HepG2 (cell line): Measurements from ENCODE around the gene NCF2. TPM values are rescaled to one million over a fixed set of nuclear protein-coding genes. Genes with fewer than 3 reads are reported as not detected.

ENCODE experiments used
- ATAC-seq: fragments of 200-7000 bp; cut with Tn5 transposase; 3 replicates; pipeline ENCODE4 v1.9.1; 2020; ENCODE audit warnings: mild to moderate bottlenecking, moderate library complexity
- BruUV-seq: library from RNA; stranded (reverse); fragments of 400-500 nt; replicated peaks from 2 replicates; lab custom pipeline; 2021; lab: Mats Ljungman, UMichigan
- CTCF ChIA-PET: fragments of 300-600 bp; formaldehyde crosslinking; extraction: SDS; loops from one replicate; lab custom pipeline; 2021; ENCODE audit warnings: low total read pairs, inconsistent platforms, low intra/inter-chr PET ratio; lab: Yijun Ruan, JAX
- POLR2A ChIA-PET: fragments of 350-600 bp; sonication (Branson Sonifier 250); formaldehyde crosslinking; loops from one replicate; lab custom pipeline; 2020; ENCODE audit warnings: antibody characterized with exemption, inconsistent platforms; lab: Yijun Ruan, JAX
- DNase-seq: peaks from one replicate; pipeline ENCODE4 v3.0.0-alpha.2; 2015; ENCODE audit warnings: low spot score
- FAIRE-seq: peaks from 3 replicates; lab custom pipeline; 2011; peaks lifted over from hg19 to GRCh38; lab: Jason Lieb, UNC
- H2AFZ ChIP-seq: one replicate; pipeline ENCODE4 v1.6.1; 2011; ENCODE audit warnings: low read length, inconsistent platforms
- H3K27ac ChIP-seq: fragments of 300-600 bp; 3 replicates; pipeline ENCODE4 v1.8.0; 2011; ENCODE audit warnings: mixed run types, mild to moderate bottlenecking, mixed read lengths, low read length, inconsistent platforms; ENCODE audit not compliant: insufficient read depth; ENCODE audit errors: extremely low read length
- H3K27me3 ChIP-seq, 2 experiments: fragments of 200-600 bp in 1 of 2; 2 replicates in 1 of 2; 3 replicates in 1 of 2; pipeline versions ENCODE4 v1.6.0 to v1.8.0; 2011; ENCODE audit warnings: low read length in 2 of 2, mild to moderate bottlenecking in 2 of 2, moderate library complexity in 2 of 2, inconsistent platforms in 1 of 2; ENCODE audit not compliant: insufficient read depth in 2 of 2, control insufficient read depth in 1 of 2
- H3K36me3 ChIP-seq, 2 experiments: fragments of 200-600 bp in 1 of 2; replicated peaks in 1 of 2; 2 replicates in 1 of 2; 3 replicates in 1 of 2; pipeline versions ENCODE4 v1.5.1 to v1.8.0; 2011; ENCODE audit warnings: low read length in 2 of 2, inconsistent platforms in 1 of 2; ENCODE audit not compliant: insufficient read depth in 2 of 2, control insufficient read depth in 1 of 2
- H3K4me1 ChIP-seq: 2 replicates; pipeline ENCODE4 v1.5.1; 2012; ENCODE audit warnings: low read length, inconsistent platforms; ENCODE audit not compliant: insufficient read depth
- H3K4me2 ChIP-seq: 2 replicates; pipeline ENCODE4 v1.6.0; 2011; ENCODE audit warnings: low read depth, low read length, inconsistent platforms
- H3K4me3 ChIP-seq, 3 experiments: fragments of 200-600 bp in 1 of 3; sonication (generic), shearing (Covaris generic) in 1 of 3; replicated peaks in 1 of 3; 2 replicates each; pipeline ENCODE4 v1.5.1; 2011 to 2016; ENCODE audit warnings: low read length in 3 of 3, inconsistent platforms in 2 of 3, low read depth in 2 of 3, mild to moderate bottlenecking in 2 of 3, control low read depth in 1 of 3, mixed read lengths in 1 of 3; ENCODE audit not compliant: insufficient read depth in 1 of 3
- H3K79me2 ChIP-seq: one replicate; pipeline ENCODE4 v1.6.1; 2011; ENCODE audit warnings: low read length, inconsistent platforms; ENCODE audit not compliant: insufficient read depth
- H3K9ac ChIP-seq: 2 replicates; pipeline ENCODE4 v1.6.0; 2011; ENCODE audit warnings: mild to moderate bottlenecking, low read depth, low read length, inconsistent platforms; ENCODE audit not compliant: insufficient read depth
- H3K9me3 ChIP-seq: 2 replicates; pipeline ENCODE4 v1.5.1; 2012; ENCODE audit warnings: mild to moderate bottlenecking, low read length
- H4K20me1 ChIP-seq: 2 replicates; pipeline ENCODE4 v1.6.0; 2011; ENCODE audit warnings: inconsistent platforms, mild to moderate bottlenecking, low read length, moderate library complexity; ENCODE audit not compliant: insufficient read depth
- ERF ChIP-seq: IDR thresholded peaks from 2 replicates; pipeline ENCODE4 v1.6.1; 2018; ENCODE audit warnings: missing biosample characterization, missing genetic modification reagents
- GABPB1 ChIP-seq: IDR thresholded peaks from 2 replicates; pipeline ENCODE4 v1.6.1; 2016; ENCODE audit warnings: mild to moderate bottlenecking, missing genetic modification reagents, moderate library complexity, missing compliant biosample characterization
- GATAD2A ChIP-seq: IDR thresholded peaks from 2 replicates; pipeline ENCODE4 v1.6.1; 2016
- HNRNPL ChIP-seq: fragments of 200-400 bp; formaldehyde crosslinking; IDR thresholded peaks from 2 replicates; pipeline ENCODE4 v1.6.1; 2017; ENCODE audit warnings: mild to moderate bottlenecking, low read depth, low read length
- RFXAP ChIP-seq: sonication (generic); formaldehyde crosslinking; IDR thresholded peaks from 2 replicates; pipeline ENCODE4 v1.4.0; 2020; ENCODE audit warnings: missing genetic modification reagents, borderline replicate concordance
- SKI ChIP-seq: fragments of 450-650 bp; IDR thresholded peaks from one replicate; pipeline ENCODE4 v1.6.1; 2018; ENCODE audit warnings: mild to moderate bottlenecking; ENCODE audit not compliant: partially characterized antibody
- TARDBP ChIP-seq: sonication (generic); formaldehyde crosslinking; IDR thresholded peaks from 2 replicates; pipeline ENCODE4 v1.8.0; 2022; ENCODE audit warnings: mild to moderate bottlenecking, missing genetic modification reagents
- TCF7 ChIP-seq: sonication (generic); IDR thresholded peaks from 2 replicates; pipeline ENCODE4 v1.6.1; 2016; ENCODE audit warnings: antibody characterized with exemption, low read depth
- XBP1 ChIP-seq: sonication (generic); formaldehyde crosslinking; IDR thresholded peaks from 2 replicates; pipeline ENCODE4 v1.5.0; 2020; ENCODE audit warnings: missing genetic modification reagents
- ZBTB7A ChIP-seq: sonication (generic); formaldehyde crosslinking; IDR thresholded peaks from 2 replicates; pipeline ENCODE4 v1.8.0; 2022; ENCODE audit warnings: mild to moderate bottlenecking, missing genetic modification reagents
- ZFP82 ChIP-seq: sonication (generic); formaldehyde crosslinking; IDR thresholded peaks from 2 replicates; pipeline ENCODE4 v1.5.1; 2020; ENCODE audit warnings: mild to moderate bottlenecking, missing genetic modification reagents, borderline replicate concordance
- ZFX ChIP-seq: sonication (generic); formaldehyde crosslinking; IDR thresholded peaks from 2 replicates; pipeline ENCODE4 v1.4.0; 2020; ENCODE audit warnings: mild to moderate bottlenecking, low read depth, missing genetic modification reagents, moderate library complexity
- ZNF780A ChIP-seq: sonication (generic); formaldehyde crosslinking; IDR thresholded peaks from 2 replicates; pipeline ENCODE4 v1.8.0; 2022; ENCODE audit warnings: mild to moderate bottlenecking, missing genetic modification reagents, moderate library complexity
- WGBS: methylation state at CpG from one replicate; pipeline ENCODE4 v1.1.6; 2017; ENCODE audit warnings: low lambda C conversion rate; 5-methylcytosine and 5-hydroxymethylcytosine counted together
- in situ Hi-C: cut with HindIII; loops from 2 replicates; pipeline ENCODE4 v1.10.0; 2017; ENCODE audit warnings: low pct_unique_long_range_greater_than_20kb; ENCODE audit not compliant: extremely low pct_ligation_motif_present
- intact Hi-C: fragments of 100-400 bp; cut with micrococcal nuclease; formaldehyde crosslinking; loops from one replicate; pipeline ENCODE4 v1.10.0; 2022; ENCODE audit not compliant: unreplicated experiment
- polyA plus RNA-seq, 8 experiments: library from polyadenylated mRNA; depleted of rRNA in 3 of 8; stranded (reverse) in 7 of 8; unstranded in 1 of 8; fragments of >200 nt; fragmentation: Illumina TruSeq in 4 of 8; extraction: Trizol in 4 of 8; gene quantifications; 2 replicates each; pipeline versions ENCODE4 v1.2.1 to v1.2.3, GENCODE V29; 2011 to 2016; ENCODE audit warnings: low read depth in 4 of 8, missing spikeins in 1 of 8, mixed read lengths in 1 of 8; ENCODE audit not compliant: insufficient read depth in 1 of 8
- total RNA-seq, 5 experiments: library from RNA; depleted of rRNA; stranded (reverse); fragments of >200 nt; fragmentation: Illumina TruSeq; extraction: Trizol; gene quantifications; 2 replicates each; pipeline ENCODE4 v1.2.3, GENCODE V29; 2016; ENCODE audit warnings: low read depth in 1 of 5
- TF ChIP-seq, protein P1 (sequence below), 2 experiments: sonication (generic) in 1 of 2; formaldehyde crosslinking in 1 of 2; IDR thresholded peaks; 2 replicates each; pipeline versions ENCODE4 v1.4.0 to v1.6.1; 2016 to 2020; ENCODE audit warnings: borderline replicate concordance in 1 of 2, low read depth in 1 of 2, mild to moderate bottlenecking in 1 of 2, missing genetic modification reagents in 1 of 2
- TF ChIP-seq, protein P2 (sequence below): sonication (generic); formaldehyde crosslinking; IDR thresholded peaks from 2 replicates; pipeline ENCODE4 v1.5.0; 2020; ENCODE audit warnings: mild to moderate bottlenecking, missing genetic modification reagents
- TF ChIP-seq, protein P3 (sequence below): sonication (generic); formaldehyde crosslinking; IDR thresholded peaks from 2 replicates; pipeline ENCODE4 v1.5.1; 2020; ENCODE audit warnings: missing genetic modification reagents, mild to moderate bottlenecking, borderline replicate concordance

Gene NCF2
- total and polyA plus RNA-seq, 2 of the 13 experiments (the other 11 are each of a cell fraction or from before 2014, with no cell fraction given): 0.18 to 0.46 TPM

- TF ChIP-seq HNRNPL (no peak), ZNF780A (no peak)
These were observed 7.5 kb upstream of the NCF2 start (continued) for GRCh38 chr1:183597656-183598347.

DNA sequence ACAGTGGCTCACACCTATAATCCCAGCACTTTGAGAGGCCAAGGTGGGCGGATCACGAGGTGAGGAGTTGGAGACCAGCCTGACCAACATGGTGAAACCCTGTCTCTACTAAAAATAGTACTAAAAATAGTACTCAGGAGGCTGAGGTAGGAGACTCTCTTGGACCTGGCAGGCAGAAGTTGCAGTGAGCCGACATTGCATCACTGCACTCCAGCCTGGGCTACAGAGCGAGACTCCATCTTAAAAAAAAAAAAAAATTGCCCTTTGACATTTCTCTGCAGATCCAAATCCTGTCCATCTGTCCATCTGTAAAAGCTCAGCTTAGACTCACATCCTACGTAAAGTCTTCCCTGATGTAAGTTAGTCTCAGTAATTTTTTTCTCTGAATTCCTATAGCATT is 6.2 kb upstream of the NCF2 start:
- DNase-seq (no peak), FAIRE-seq (no peak), ATAC-seq (no peak)
- Histone ChIP-seq H3K9me3 (no peaks in the 10 kb centered on the region), H3K36me3 (no peaks in the 10 kb centered on the region), H3K4me2 (no peak overlapping the region), H3K27ac (no peak overlapping the region), H3K4me1 (no peaks in the 10 kb centered on the region), H2AFZ (no peak overlapping the region), H3K9ac (no peak overlapping the region), H3K27me3 (peaks cover 0 to 28% of the 10 kb centered on the region in 2 experiments; a peak in 3 of 5 replicates), H3K79me2 (no peaks in the 10 kb centered on the region), H3K4me3 (no peak overlapping the region), H4K20me1 (no peaks in the 10 kb centered on the region)
- intact Hi-C loops: no loop called here
- WGBS: 24% methylated on average over 5 of the region's 5 CpGs
- ChIA-PET POLR2A (no interaction called here), CTCF (no interaction called here)
- in situ Hi-C loops: no loop called here
- BruUV-seq: no TSS peak
- TF ChIP-seq, protein P1, sequence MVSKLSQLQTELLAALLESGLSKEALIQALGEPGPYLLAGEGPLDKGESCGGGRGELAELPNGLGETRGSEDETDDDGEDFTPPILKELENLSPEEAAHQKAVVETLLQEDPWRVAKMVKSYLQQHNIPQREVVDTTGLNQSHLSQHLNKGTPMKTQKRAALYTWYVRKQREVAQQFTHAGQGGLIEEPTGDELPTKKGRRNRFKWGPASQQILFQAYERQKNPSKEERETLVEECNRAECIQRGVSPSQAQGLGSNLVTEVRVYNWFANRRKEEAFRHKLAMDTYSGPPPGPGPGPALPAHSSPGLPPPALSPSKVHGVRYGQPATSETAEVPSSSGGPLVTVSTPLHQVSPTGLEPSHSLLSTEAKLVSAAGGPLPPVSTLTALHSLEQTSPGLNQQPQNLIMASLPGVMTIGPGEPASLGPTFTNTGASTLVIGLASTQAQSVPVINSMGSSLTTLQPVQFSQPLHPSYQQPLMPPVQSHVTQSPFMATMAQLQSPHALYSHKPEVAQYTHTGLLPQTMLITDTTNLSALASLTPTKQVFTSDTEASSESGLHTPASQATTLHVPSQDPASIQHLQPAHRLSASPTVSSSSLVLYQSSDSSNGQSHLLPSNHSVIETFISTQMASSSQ (IDR thresholded peaks at IDR 0.05; ENCODE audit: low read depth): no peak
- TF ChIP-seq, protein P1 (CRISPR knock-in tag; IDR thresholded peaks at IDR 0.05; ENCODE audit: borderline replicate concordance): no peak
- TF ChIP-seq ERF (CRISPR knock-in tag) (no peak), TCF7 (no peak), ZFP82 (CRISPR knock-in tag) (no peak), XBP1 (no peak), TARDBP (CRISPR knock-in tag) (no peak), SKI (no peak), GABPB1 (CRISPR knock-in tag) (no peak), RFXAP (CRISPR knock-in tag) (no peak), ZBTB7A (CRISPR knock-in tag) (no peak), GATAD2A (no peak), ZFX (no peak)
- TF ChIP-seq, protein P2, sequence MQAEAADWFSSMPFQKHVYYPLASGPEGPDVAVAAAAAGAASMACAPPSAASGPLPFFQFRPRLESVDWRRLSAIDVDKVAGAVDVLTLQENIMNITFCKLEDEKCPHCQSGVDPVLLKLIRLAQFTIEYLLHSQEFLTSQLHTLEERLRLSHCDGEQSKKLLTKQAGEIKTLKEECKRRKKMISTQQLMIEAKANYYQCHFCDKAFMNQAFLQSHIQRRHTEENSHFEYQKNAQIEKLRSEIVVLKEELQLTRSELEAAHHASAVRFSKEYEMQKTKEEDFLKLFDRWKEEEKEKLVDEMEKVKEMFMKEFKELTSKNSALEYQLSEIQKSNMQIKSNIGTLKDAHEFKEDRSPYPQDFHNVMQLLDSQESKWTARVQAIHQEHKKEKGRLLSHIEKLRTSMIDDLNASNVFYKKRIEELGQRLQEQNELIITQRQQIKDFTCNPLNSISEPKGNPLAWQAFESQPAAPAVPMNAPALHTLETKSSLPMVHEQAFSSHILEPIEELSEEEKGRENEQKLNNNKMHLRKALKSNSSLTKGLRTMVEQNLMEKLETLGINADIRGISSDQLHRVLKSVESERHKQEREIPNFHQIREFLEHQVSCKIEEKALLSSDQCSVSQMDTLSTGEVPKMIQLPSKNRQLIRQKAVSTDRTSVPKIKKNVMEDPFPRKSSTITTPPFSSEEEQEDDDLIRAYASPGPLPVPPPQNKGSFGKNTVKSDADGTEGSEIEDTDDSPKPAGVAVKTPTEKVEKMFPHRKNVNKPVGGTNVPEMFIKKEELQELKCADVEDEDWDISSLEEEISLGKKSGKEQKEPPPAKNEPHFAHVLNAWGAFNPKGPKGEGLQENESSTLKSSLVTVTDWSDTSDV (CRISPR knock-in tag): no peak
- TF ChIP-seq, protein P3, sequence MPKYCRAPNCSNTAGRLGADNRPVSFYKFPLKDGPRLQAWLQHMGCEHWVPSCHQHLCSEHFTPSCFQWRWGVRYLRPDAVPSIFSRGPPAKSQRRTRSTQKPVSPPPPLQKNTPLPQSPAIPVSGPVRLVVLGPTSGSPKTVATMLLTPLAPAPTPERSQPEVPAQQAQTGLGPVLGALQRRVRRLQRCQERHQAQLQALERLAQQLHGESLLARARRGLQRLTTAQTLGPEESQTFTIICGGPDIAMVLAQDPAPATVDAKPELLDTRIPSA (CRISPR knock-in tag): no peak
